ENCODE measurements around the gene SPCS2.
"Not testable (repeated sequence)": the region's sequence is repeated elsewhere in the genome, so short reads cannot be mapped to it uniquely, and the experiment has no call there.

Gene SPCS2

GRCh38 chr11:74957937-74958629 lies 9.0 kb downstream of the SPCS2 start:
- Histone ChIP-seq H3K36me3 (ENCODE audit: control insufficient read depth, insufficient read depth, low read length) (no peaks in the 10 kb centered on the region), H3K4me1 (peaks cover 20% of the 10 kb centered on the region)

GRCh38 chr11:74960128-74960527 lies 11.1 kb downstream of the SPCS2 start:
- peaks cover 17% of the 10 kb centered on the region for H3K4me1 ChIP-seq

More at GRCh38 chr11:74957937-74958629, 9.0 kb downstream of the SPCS2 start:
- Histone ChIP-seq H3K9ac (no peak overlapping the region), H3K79me2 (peaks cover 25% of the 10 kb centered on the region), H3K9me3 (ENCODE audit: control insufficient read depth, low read length) (no peaks in the 10 kb centered on the region), H3K4me2 (ENCODE audit: low read length) (peak overlapping the region; percentile 32), H3K27ac (peak overlapping the region; percentile 86), H2AFZ (no peak overlapping the region), H3K4me3 (ENCODE audit: low read depth, low read length) (no peak overlapping the region), H3K27me3 (ENCODE audit: control insufficient read depth, insufficient read depth, low read length) (no peaks in the 10 kb centered on the region)
- no peak for TF ChIP-seq CTCF (IDR thresholded peaks at IDR 0.05)

GRCh38 chr11:74966651-74967050 lies 17.6 kb downstream of the SPCS2 start:
- peaks cover 24% of the 10 kb centered on the region for H3K79me2 ChIP-seq
- no peak overlapping the region for H3K4me2 ChIP-seq (ENCODE audit: low read length)
- H3K27me3 ChIP-seq (ENCODE audit: control insufficient read depth, insufficient read depth, low read length): no peaks in the 10 kb centered on the region
- no peak overlapping the region for H3K27ac ChIP-seq
- no peak for TF ChIP-seq CTCF (IDR thresholded peaks at IDR 0.05)
- no peaks in the 10 kb centered on the region for H3K9me3 ChIP-seq (ENCODE audit: control insufficient read depth, low read length)
- no peaks in the 10 kb centered on the region for H3K4me1 ChIP-seq
- H3K4me3 ChIP-seq (ENCODE audit: low read depth, low read length): no peak overlapping the region
- no peak overlapping the region for H2AFZ ChIP-seq
- no peak overlapping the region for H3K9ac ChIP-seq
- no peaks in the 10 kb centered on the region for H3K36me3 ChIP-seq (ENCODE audit: control insufficient read depth, insufficient read depth, low read length)

More at GRCh38 chr11:74960128-74960527, 11.1 kb downstream of the SPCS2 start:
- not testable (repeated sequence) for H3K4me3 ChIP-seq (ENCODE audit: low read depth, low read length); H3K36me3 ChIP-seq (ENCODE audit: control insufficient read depth, insufficient read depth, low read length); H3K9me3 ChIP-seq (ENCODE audit: control insufficient read depth, low read length); H3K27me3 ChIP-seq (ENCODE audit: control insufficient read depth, insufficient read depth, low read length); H3K9ac ChIP-seq; H2AFZ ChIP-seq; H3K4me2 ChIP-seq (ENCODE audit: low read length)
- H3K27ac ChIP-seq: peak overlapping the region; percentile 86
- peaks cover 19% of the 10 kb centered on the region for H3K79me2 ChIP-seq

GRCh38 chr11:74970852-74971395 lies 21.9 kb downstream of the SPCS2 start:
- Histone ChIP-seq H3K4me3 (ENCODE audit: low read depth, low read length) (no peak overlapping the region), H3K9me3 (ENCODE audit: control insufficient read depth, low read length) (no peaks in the 10 kb centered on the region), H3K4me2 (ENCODE audit: low read length) (no peak overlapping the region), H3K4me1 (no peaks in the 10 kb centered on the region), H3K9ac (no peak overlapping the region), H3K27me3 (ENCODE audit: control insufficient read depth, insufficient read depth, low read length) (no peaks in the 10 kb centered on the region), H3K36me3 (ENCODE audit: control insufficient read depth, insufficient read depth, low read length) (no peaks in the 10 kb centered on the region), H3K79me2 (peaks cover 22% of the 10 kb centered on the region), H2AFZ (no peak overlapping the region), H3K27ac (no peak overlapping the region)
- TF ChIP-seq CTCF (IDR thresholded peaks at IDR 0.05): no peak

GRCh38 chr11:74971424-74971823 lies 22.4 kb downstream of the SPCS2 start:
- H3K9ac ChIP-seq: no peak overlapping the region
- no peaks in the 10 kb centered on the region for H3K4me1 ChIP-seq
- no peak for TF ChIP-seq CTCF (IDR thresholded peaks at IDR 0.05)
- no peak overlapping the region for H3K4me2 ChIP-seq (ENCODE audit: low read length)
- no peaks in the 10 kb centered on the region for H3K36me3 ChIP-seq (ENCODE audit: control insufficient read depth, insufficient read depth, low read length)
- no peaks in the 10 kb centered on the region for H3K27me3 ChIP-seq (ENCODE audit: control insufficient read depth, insufficient read depth, low read length)
- H2AFZ ChIP-seq: no peak overlapping the region
- no peaks in the 10 kb centered on the region for H3K9me3 ChIP-seq (ENCODE audit: control insufficient read depth, low read length)
- H3K4me3 ChIP-seq (ENCODE audit: low read depth, low read length): no peak overlapping the region
- H3K27ac ChIP-seq: no peak overlapping the region
- peaks cover 22% of the 10 kb centered on the region for H3K79me2 ChIP-seq
